ENCODE data around the gene ECI1.

Gene ECI1

DNA sequence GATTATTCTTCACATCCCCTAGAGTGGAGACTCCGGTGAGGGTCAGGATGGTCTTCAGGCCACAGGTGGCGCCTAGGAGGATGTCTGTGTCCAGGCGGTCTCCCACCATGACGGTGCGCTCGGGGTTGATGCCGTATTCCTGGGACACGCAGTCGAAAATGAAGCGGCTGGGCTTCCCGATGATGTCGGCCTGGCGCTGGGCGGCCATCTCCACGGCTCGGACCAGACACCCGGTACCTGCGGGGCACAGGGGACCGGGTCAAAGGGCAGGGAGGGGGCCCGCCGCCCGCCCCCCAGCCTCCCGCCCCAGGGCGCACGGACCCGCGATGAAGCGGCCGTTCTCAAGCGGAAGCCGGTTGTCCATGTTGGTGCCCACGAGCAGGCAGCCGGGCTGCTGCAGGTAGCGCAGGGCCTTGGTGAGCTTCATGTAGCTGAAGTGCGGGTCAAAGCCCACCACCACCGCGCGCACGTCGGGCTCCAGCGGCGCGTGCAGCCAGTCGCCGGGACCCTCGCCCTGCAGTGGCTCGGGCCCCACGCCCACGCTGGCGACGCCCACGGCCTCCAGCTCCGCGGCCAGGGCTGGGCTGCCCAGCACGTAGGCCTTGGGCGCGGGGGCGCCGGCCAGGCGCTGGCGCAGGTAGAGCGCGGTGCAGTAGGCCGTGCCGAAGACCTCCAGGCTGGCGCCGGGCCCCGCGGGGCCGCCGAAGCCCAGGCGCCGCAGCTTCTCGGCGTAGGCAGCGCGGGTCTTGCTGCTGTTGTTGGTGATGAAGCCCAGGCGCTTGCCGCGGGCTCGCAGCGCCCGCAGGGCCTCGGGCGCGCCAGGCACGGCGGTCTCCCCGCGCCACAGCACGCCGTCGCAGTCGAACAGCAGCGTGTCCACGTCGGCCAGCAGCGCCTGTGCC, 37.3 kb downstream of the ECI1 start:
- Histone ChIP-seq H3K36me3 (ENCODE audit: control insufficient read depth, insufficient read depth, low read length) (peaks cover 29% of the 10 kb centered on the region), H3K27ac (ENCODE audit: low read depth, low read length) (peak overlapping the region; percentile 62; the same call in 1 of the 2 replicates), H3K4me1 (ENCODE audit: control insufficient read depth, insufficient read depth, low read length) (peaks cover 20% of the 10 kb centered on the region), H3K4me3 (ENCODE audit: low read depth, low read length) (peak overlapping the region; percentile 95), H3K9me3 (ENCODE audit: control insufficient read depth, insufficient read depth, low read depth, low read length) (no peaks in the 10 kb centered on the region), H3K9ac (ENCODE audit: low read length) (peak overlapping the region; percentile 98), H3K27me3 (ENCODE audit: control insufficient read depth, insufficient read depth, low read length) (no peaks in the 10 kb centered on the region)

DNA sequence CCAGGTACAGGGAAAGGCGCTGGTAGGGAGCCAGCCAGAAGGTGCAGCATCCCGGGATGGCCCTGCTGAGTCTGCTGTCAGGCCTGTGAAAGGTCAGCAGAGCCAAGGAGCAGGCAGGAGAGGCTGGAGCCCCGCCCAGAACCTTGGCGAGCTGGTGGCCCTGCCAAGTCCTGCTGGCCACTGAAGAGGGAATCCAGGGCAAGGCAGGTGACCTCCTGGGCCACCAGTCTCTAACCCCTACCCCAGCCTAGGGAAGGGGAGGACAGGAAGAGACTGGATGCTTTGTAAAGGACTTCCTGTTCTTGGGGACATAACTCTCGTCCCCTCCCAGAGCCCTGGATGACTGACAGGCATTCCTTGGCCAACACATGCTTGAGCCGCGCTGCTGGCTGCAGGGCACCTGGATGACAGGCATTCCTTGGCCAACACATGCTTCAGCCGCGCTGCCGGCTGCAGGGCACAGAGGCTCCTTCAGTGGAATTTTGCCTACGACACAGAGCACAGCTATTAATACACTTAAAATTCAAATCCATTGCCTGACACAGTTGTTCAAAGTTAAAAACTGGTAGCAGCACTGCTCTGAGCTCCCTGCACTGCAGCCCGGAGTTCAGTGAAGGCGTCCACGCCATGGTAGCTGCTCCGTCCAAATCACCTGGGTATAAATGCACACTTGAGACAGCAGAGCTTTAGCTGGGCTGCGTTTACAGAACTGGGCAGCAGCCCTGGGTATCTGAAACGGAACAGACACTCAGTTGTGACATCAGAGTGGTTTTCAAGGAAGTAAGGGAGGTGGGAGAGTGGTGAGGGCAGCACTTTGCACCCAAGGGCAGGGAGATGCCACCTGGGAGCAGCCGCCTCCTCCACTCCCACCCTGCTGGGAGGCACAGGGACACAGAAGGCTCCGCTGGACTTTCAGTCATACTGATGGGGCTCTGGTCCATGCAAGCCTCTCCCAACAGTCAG, 38.7 kb downstream of the ECI1 start:
- Histone ChIP-seq H3K36me3 (ENCODE audit: control insufficient read depth, insufficient read depth, low read length) (peaks cover 43% of the 10 kb centered on the region), H3K4me3 (ENCODE audit: low read depth, low read length) (peak overlapping the region; percentile 95), H3K27me3 (ENCODE audit: control insufficient read depth, insufficient read depth, low read length) (no peaks in the 10 kb centered on the region), H3K9ac (ENCODE audit: low read length) (no peak overlapping the region), H3K9me3 (ENCODE audit: control insufficient read depth, insufficient read depth, low read depth, low read length) (no peaks in the 10 kb centered on the region), H3K4me1 (ENCODE audit: control insufficient read depth, insufficient read depth, low read length) (peaks cover 20% of the 10 kb centered on the region), H3K27ac (ENCODE audit: low read depth, low read length) (no peak overlapping the region)

DNA sequence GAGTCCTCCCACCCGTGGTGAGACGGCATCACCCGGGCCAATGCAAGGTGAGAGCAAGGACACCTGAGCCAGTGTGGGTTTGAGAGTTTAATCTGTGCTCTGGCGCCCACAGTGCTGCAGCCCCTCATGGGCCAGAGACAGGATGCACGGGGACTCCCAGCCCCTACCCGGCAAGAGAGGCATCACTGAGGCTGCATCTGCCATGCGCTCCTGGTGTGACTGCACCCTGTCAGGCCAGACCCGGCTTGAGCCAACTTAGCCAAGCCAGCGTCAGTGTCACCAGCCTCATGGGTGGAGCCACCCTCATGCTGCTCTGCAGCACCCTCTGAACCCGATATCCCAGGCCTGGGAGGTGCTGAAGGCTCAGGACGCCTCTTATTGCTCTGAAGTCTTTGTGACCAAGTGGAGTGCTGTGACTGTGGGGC, 39.5 kb downstream of the ECI1 start:
- H3K27ac ChIP-seq (ENCODE audit: low read depth, low read length) = no peak overlapping the region
- H3K4me3 ChIP-seq (ENCODE audit: low read depth, low read length) = no peak overlapping the region
- peaks cover 50% of the 10 kb centered on the region for H3K36me3 ChIP-seq (ENCODE audit: control insufficient read depth, insufficient read depth, low read length)
- no peaks in the 10 kb centered on the region for H3K27me3 ChIP-seq (ENCODE audit: control insufficient read depth, insufficient read depth, low read length)
- H3K9ac ChIP-seq (ENCODE audit: low read length) = no peak overlapping the region
- H3K9me3 ChIP-seq (ENCODE audit: control insufficient read depth, insufficient read depth, low read depth, low read length) = no peaks in the 10 kb centered on the region
- H3K4me1 ChIP-seq (ENCODE audit: control insufficient read depth, insufficient read depth, low read length) = peaks cover 20% of the 10 kb centered on the region

DNA sequence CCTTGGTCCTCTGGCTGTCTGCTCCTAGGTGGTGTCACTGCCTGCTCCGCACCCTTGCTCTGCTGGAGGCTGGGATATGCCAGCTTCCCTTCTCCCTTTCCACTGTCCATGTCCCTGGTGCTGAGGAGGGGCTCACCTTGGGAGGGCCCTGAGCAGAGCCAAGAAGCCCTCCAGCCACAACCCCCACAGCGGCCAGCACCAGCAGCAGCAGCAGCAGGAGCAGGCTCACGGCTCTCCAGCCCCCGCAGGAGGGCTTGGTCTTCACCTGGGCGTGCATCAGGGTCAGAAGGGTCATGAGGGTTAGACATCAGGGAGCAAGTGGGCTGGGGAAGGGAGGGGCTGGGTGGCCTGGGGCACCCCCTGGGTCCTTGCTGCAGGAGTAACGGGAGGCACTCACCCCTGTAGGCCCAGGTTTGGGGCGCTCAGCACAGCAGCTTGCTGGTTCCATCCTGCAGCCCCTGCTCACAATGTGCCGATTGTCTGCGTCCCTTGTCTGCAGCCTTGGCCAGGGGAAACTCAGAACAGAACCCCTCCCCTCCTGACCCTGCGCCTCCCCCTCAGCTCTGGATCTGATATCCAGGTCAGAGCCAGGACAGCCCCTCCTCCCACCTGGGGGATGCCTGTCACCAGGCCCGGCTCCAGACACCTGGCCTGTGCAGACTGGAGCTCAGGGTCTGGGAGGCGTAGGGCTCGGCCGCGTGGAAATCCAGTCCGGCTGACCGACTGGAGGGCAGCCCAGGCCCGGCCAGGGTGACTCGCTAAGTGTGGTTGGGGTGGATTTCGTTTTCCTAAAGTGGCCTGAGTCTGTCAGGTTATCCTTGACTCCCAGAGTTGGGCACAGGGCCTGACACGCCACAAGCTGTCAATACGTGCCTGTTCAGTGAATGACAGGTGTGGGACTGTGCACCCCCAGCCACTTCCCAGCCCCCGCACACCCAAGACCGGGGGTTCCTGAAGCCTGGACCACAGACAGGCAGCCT, 40.7 kb downstream of the ECI1 start, which contains the start of gene BRICD5:
BRICD5 (minus strand) TSS at position 478 of the 980 bp plus-strand sequence; CDS start at position 448, 30 bp downstream.
- peaks cover 54% of the 10 kb centered on the region for H3K36me3 ChIP-seq (ENCODE audit: control insufficient read depth, insufficient read depth, low read length)
- peaks cover 24% of the 10 kb centered on the region for H3K4me1 ChIP-seq (ENCODE audit: control insufficient read depth, insufficient read depth, low read length)
- no peak within 1 kb of the TSS for H3K27ac ChIP-seq (ENCODE audit: low read depth, low read length)
- H3K27me3 ChIP-seq (ENCODE audit: control insufficient read depth, insufficient read depth, low read length) = no peaks in the 10 kb centered on the region
- no peak within 1 kb of the TSS for H3K4me3 ChIP-seq (ENCODE audit: low read depth, low read length)
- H3K9me3 ChIP-seq (ENCODE audit: control insufficient read depth, insufficient read depth, low read depth, low read length) = no peaks in the 10 kb centered on the region
- H3K9ac ChIP-seq (ENCODE audit: low read length) = no peak within 1 kb of the TSS

- Histone ChIP-seq H3K4me3 (ENCODE audit: low read depth, low read length) (no peak overlapping the region), H3K27me3 (ENCODE audit: control insufficient read depth, insufficient read depth, low read length) (no peaks in the 10 kb centered on the region), H3K4me1 (ENCODE audit: control insufficient read depth, insufficient read depth, low read length) (peaks cover 24% of the 10 kb centered on the region), H3K9me3 (ENCODE audit: control insufficient read depth, insufficient read depth, low read depth, low read length) (no peaks in the 10 kb centered on the region), H3K36me3 (ENCODE audit: control insufficient read depth, insufficient read depth, low read length) (peaks cover 54% of the 10 kb centered on the region), H3K9ac (ENCODE audit: low read length) (no peak overlapping the region), H3K27ac (ENCODE audit: low read depth, low read length) (no peak overlapping the region)
These were observed 41.4 kb downstream of the ECI1 start for GRCh38 chr16:2210009-2210332.

DNA sequence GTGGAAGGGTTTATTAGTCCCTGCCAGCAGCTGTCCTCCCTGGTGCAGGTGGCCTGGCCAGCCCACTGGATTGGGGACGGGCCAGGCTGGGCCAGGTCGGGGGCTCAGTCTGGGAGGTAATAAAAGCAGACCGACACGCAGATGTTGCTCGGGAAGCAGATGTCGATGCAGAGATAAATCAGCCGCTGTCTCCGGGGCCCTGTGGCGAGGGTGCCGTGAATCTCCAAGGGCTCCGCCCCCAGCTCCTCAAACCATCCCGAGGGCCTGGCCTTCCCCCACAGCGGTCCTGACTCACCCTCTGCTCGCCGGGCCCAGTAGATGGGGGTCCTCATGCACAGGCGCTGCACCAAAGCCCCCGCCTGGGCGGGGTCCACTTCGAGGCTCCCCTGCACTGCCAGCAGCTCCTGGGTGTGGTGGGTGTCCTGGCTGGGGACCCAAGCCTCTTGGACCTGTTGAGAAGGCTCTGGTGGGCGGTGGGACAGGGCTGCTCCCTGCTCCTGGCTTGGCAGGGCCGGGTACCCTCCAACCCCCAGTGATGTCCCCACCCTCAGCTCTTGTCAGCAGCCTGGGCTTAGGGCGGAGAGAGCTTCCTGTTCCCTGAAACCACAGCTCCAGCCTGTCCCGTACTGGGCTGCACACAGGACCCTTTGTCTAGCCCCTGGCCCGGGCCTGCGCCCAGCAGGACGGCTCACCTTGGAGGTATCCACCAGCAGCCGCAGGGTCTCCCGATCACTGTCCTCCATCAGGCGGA, 42.0 kb downstream of the ECI1 start:
- Histone ChIP-seq H3K4me1 (ENCODE audit: control insufficient read depth, insufficient read depth, low read length) (peaks cover 24% of the 10 kb centered on the region), H3K27ac (ENCODE audit: low read depth, low read length) (no peak overlapping the region), H3K9ac (ENCODE audit: low read length) (no peak overlapping the region), H3K27me3 (ENCODE audit: control insufficient read depth, insufficient read depth, low read length) (no peaks in the 10 kb centered on the region), H3K36me3 (ENCODE audit: control insufficient read depth, insufficient read depth, low read length) (peaks cover 54% of the 10 kb centered on the region), H3K9me3 (ENCODE audit: control insufficient read depth, insufficient read depth, low read depth, low read length) (no peaks in the 10 kb centered on the region), H3K4me3 (ENCODE audit: low read depth, low read length) (no peak overlapping the region)

DNA sequence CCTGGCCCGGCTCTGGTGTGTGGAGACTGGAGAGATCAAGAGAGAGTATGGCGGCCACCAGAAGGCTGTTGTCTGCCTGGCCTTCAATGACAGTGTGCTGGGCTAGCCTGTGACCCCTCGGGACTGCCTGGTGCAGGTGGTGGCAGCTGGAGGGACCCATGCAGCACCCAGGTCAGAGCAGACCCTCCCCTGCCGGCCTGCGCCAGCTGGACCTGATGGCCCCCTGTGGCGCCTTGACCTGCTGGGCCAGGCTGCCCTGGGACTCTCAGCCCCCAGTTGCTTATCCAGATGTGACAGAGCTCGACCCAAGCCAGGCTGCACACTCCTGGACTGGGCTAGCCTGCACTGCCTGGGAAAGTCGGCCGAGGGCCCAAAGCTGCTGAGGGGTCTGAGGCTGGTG, 42.6 kb downstream of the ECI1 start:
- no peak overlapping the region for H3K9ac ChIP-seq (ENCODE audit: low read length)
- peaks cover 54% of the 10 kb centered on the region for H3K36me3 ChIP-seq (ENCODE audit: control insufficient read depth, insufficient read depth, low read length)
- H3K27ac ChIP-seq (ENCODE audit: low read depth, low read length) = no peak overlapping the region
- H3K27me3 ChIP-seq (ENCODE audit: control insufficient read depth, insufficient read depth, low read length) = no peaks in the 10 kb centered on the region
- H3K4me1 ChIP-seq (ENCODE audit: control insufficient read depth, insufficient read depth, low read length) = peaks cover 24% of the 10 kb centered on the region
- no peaks in the 10 kb centered on the region for H3K9me3 ChIP-seq (ENCODE audit: control insufficient read depth, insufficient read depth, low read depth, low read length)
- H3K4me3 ChIP-seq (ENCODE audit: low read depth, low read length) = no peak overlapping the region

DNA sequence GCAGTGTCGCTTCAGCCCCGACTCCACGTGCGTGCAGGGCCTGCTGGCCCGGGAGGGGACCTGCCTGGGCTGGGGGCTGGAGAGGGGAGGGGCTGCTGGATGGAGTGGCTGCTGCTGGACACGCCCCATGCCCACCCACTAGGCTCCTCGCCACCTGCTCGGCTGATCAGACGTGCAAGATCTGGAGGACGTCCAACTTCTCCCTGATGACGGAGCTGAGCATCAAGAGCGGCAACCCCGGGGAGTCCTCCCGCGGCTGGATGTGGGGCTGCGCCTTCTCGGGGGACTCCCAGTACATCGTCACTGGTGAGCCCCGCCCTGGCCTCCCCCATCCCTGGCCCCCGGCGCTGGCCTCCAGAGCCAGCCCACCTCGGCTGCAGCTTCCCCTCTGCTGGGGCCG, 43.1 kb downstream of the ECI1 start:
- no peaks in the 10 kb centered on the region for H3K9me3 ChIP-seq (ENCODE audit: control insufficient read depth, insufficient read depth, low read depth, low read length)
- H3K9ac ChIP-seq (ENCODE audit: low read length) = no peak overlapping the region
- peaks cover 50% of the 10 kb centered on the region for H3K36me3 ChIP-seq (ENCODE audit: control insufficient read depth, insufficient read depth, low read length)
- H3K4me3 ChIP-seq (ENCODE audit: low read depth, low read length) = no peak overlapping the region
- no peak overlapping the region for H3K27ac ChIP-seq (ENCODE audit: low read depth, low read length)
- no peaks in the 10 kb centered on the region for H3K27me3 ChIP-seq (ENCODE audit: control insufficient read depth, insufficient read depth, low read length)
- peaks cover 20% of the 10 kb centered on the region for H3K4me1 ChIP-seq (ENCODE audit: control insufficient read depth, insufficient read depth, low read length)

DNA sequence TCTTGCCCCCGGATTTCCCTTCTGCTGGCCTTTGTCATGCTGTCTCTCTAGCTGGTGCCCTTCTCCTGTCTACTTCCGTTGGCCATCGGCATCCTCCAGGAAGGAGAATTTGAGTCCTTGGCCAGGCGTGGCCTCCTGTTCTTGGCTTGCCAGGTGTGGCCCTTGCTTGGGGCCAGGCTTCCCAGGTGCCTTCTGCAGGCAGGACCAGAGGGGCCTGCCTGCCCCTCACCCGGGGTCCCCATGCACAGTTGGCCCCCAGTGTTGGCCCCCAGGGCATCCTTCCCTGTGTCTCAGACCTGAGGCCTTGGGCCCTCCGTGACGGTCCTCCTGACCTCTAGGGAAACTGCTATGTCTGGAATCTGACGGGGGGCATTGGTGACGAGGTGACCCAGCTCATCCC, 43.5 kb downstream of the ECI1 start:
- H3K9ac ChIP-seq (ENCODE audit: low read length) = no peak overlapping the region
- H3K36me3 ChIP-seq (ENCODE audit: control insufficient read depth, insufficient read depth, low read length) = peaks cover 46% of the 10 kb centered on the region
- no peaks in the 10 kb centered on the region for H3K9me3 ChIP-seq (ENCODE audit: control insufficient read depth, insufficient read depth, low read depth, low read length)
- H3K4me1 ChIP-seq (ENCODE audit: control insufficient read depth, insufficient read depth, low read length) = peaks cover 16% of the 10 kb centered on the region
- no peak overlapping the region for H3K4me3 ChIP-seq (ENCODE audit: low read depth, low read length)
- H3K27ac ChIP-seq (ENCODE audit: low read depth, low read length) = no peak overlapping the region
- H3K27me3 ChIP-seq (ENCODE audit: control insufficient read depth, insufficient read depth, low read length) = no peaks in the 10 kb centered on the region

All from HUES6 (cell line).